Dermis microvascular lymphatic vessel endothelial cell (primary cell): ENCODE results near the gene TSKS. TPM values are rescaled to one million over a fixed set of nuclear protein-coding genes. Genes with fewer than 3 reads are reported as not detected.

Experiments
- DNase-seq, 2 donors: peaks; one replicate each; pipeline versions ENCODE4 v3.0.0 to v3.0.0-alpha.2; 2010; ENCODE audit warnings: low read depth in 2 of 2
- total RNA-seq: library from RNA; depleted of rRNA; stranded (reverse); fragments of >200 nt; gene quantifications from 2 replicates; pipeline ENCODE4 v1.2.1, GENCODE V29; 2014

The TSKS gene
- not detected in 2 replicates for total RNA-seq

GRCh38 chr19:49763230-49763629, at the start of gene TSKS:
TSS of gene TSKS (minus strand) at chr19:49763306. CDS start at chr19:49763247, 59 bp downstream.
- no peak for DNase-seq

GRCh38 chr19:49812452-49812996, 49.4 kb upstream of the TSKS start:
- no peak for DNase-seq

- DNase-seq: no peak
These were observed 48.2 kb upstream of the TSKS start for GRCh38 chr19:49811328-49811727.

- no peak for DNase-seq
These were observed 46.9 kb upstream of the TSKS start for GRCh38 chr19:49809941-49810389.

- DNase-seq: no peak
These were observed 46.2 kb upstream of the TSKS start for GRCh38 chr19:49809160-49809940.

GRCh38 chr19:49808711-49809159, 45.6 kb upstream of the TSKS start:
- peak; percentile 62 to 91 for DNase-seq

- no peak for DNase-seq
These were observed 45.0 kb upstream of the TSKS start for GRCh38 chr19:49807904-49808675.

- no peak for DNase-seq
These were observed 44.2 kb upstream of the TSKS start for GRCh38 chr19:49807058-49807903.

GRCh38 chr19:49806620-49806959, 43.5 kb upstream of the TSKS start:
- DNase-seq: no peak

GRCh38 chr19:49805822-49806619, 42.9 kb upstream of the TSKS start:
- DNase-seq: no peak

- DNase-seq: no peak
These were observed 40.4 kb upstream of the TSKS start for GRCh38 chr19:49803529-49803856.

- DNase-seq: no peak
These were observed 39.9 kb upstream of the TSKS start for GRCh38 chr19:49802836-49803528.

GRCh38 chr19:49801966-49802661, 39.0 kb upstream of the TSKS start:
- peak in 1 of 2 donors; percentile 61 for DNase-seq

GRCh38 chr19:49801401-49801888, 38.3 kb upstream of the TSKS start:
- no peak for DNase-seq

GRCh38 chr19:49800771-49801170, 37.7 kb upstream of the TSKS start:
- DNase-seq: no peak

GRCh38 chr19:49799798-49800376, 36.8 kb upstream of the TSKS start:
- no peak for DNase-seq

- no peak for DNase-seq
These were observed 36.2 kb upstream of the TSKS start for GRCh38 chr19:49799271-49799797.

GRCh38 chr19:49798574-49798973, 35.5 kb upstream of the TSKS start:
- no peak for DNase-seq

- no peak for DNase-seq
These were observed 32.5 kb upstream of the TSKS start for GRCh38 chr19:49795615-49796014.
